Measurements from ENCODE around the gene TTC21B.

The TTC21B gene

GRCh38 chr2:165893556-165893955 lies 60.0 kb downstream of the TTC21B start:
- FAIRE-seq = no peak
- TF ChIP-seq POLR2A (IDR thresholded peaks at IDR 0.05; ENCODE audit: low read depth, low read length) (no peak), PAX5 (IDR thresholded peaks at IDR 0.05; ENCODE audit: insufficient read depth, low read length, severe bottlenecking) (no peak)

GRCh38 chr2:165892526-165892925 lies 61.0 kb downstream of the TTC21B start:
- TF ChIP-seq TAF1 (IDR thresholded peaks at IDR 0.05; ENCODE audit: low read depth, low read length) = no peak
- TF ChIP-seq POU2F2 (IDR thresholded peaks at IDR 0.05; ENCODE audit: low read depth, low read length) = no peak
- TF ChIP-seq SPI1 (IDR thresholded peaks at IDR 0.05; ENCODE audit: low read depth, low read length) = no peak
- no peak for TF ChIP-seq POLR2A (IDR thresholded peaks at IDR 0.05; ENCODE audit: low read depth, low read length)
- TF ChIP-seq PAX5 (IDR thresholded peaks at IDR 0.05; ENCODE audit: insufficient read depth, low read length, severe bottlenecking) = no peak
- TF ChIP-seq POLR2AphosphoS5 (IDR thresholded peaks at IDR 0.05; ENCODE audit: low read depth, low read length) = no peak
- FAIRE-seq = no peak

More at GRCh38 chr2:165893556-165893955, 60.0 kb downstream of the TTC21B start:
- no peak for DNase-seq (ENCODE audit: insufficient read length, low spot score)

GRCh38 chr2:165891943-165892342 lies 61.6 kb downstream of the TTC21B start:
- no peak for DNase-seq (ENCODE audit: insufficient read length, low spot score)

More at GRCh38 chr2:165892526-165892925, 61.0 kb downstream of the TTC21B start:
- DNase-seq (ENCODE audit: insufficient read length, low spot score) = no peak

DNA sequence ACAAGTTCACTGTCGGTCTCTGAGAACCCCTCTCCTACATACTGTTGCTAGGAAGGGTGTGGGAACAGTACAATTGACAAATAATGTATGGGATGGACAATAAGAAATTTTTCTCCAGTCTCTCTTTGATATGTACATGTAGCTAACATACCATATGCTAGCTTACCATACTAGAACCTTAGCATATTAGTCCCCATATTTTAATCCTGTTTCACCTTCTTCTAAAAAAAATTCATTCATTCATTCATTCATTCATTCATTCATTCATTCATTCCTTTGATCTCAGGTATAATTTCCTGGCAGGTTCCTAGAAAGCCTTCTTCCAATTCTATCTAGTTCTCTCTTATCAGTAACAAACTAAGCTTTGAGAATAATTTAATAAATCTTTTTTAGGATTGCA lies 62.2 kb downstream of the TTC21B start:
- TF ChIP-seq PAX5 (IDR thresholded peaks at IDR 0.05; ENCODE audit: insufficient read depth, low read length, severe bottlenecking) = no peak
- no peak for TF ChIP-seq SPI1 (IDR thresholded peaks at IDR 0.05; ENCODE audit: low read depth, low read length)
- no peak for TF ChIP-seq POU2F2 (IDR thresholded peaks at IDR 0.05; ENCODE audit: low read depth, low read length)
- no peak for TF ChIP-seq POLR2AphosphoS5 (IDR thresholded peaks at IDR 0.05; ENCODE audit: low read depth, low read length)
- TF ChIP-seq POLR2A (IDR thresholded peaks at IDR 0.05; ENCODE audit: low read depth, low read length) = no peak
- no peak for TF ChIP-seq TAF1 (IDR thresholded peaks at IDR 0.05; ENCODE audit: low read depth, low read length)
- FAIRE-seq = no peak

More at GRCh38 chr2:165891943-165892342, 61.6 kb downstream of the TTC21B start:
- FAIRE-seq = no peak
- TF ChIP-seq SPI1 (IDR thresholded peaks at IDR 0.05; ENCODE audit: low read depth, low read length) (no peak), POU2F2 (IDR thresholded peaks at IDR 0.05; ENCODE audit: low read depth, low read length) (no peak)

DNA sequence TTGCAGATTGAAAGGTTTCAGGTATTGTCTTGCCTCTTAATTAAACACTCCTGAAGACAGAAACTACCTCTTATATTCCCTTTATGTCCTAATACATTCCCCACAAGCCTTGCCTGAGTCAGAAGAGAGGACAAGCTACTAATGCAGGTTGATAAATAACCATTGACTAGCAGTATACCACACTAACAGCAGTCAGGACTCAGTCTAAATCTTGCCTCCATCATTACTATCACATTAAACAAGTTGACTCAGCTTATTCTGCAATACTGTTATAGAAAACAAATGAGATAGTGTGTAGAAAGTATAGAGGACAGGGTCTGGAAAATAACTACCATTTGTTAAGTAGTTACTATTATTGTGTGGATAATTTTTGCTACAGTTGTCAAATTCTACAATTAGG lies 63.8 kb downstream of the TTC21B start:
- no peak for FAIRE-seq
- no peak for DNase-seq (ENCODE audit: insufficient read length, low spot score)
- no peak for TF ChIP-seq TAF1 (IDR thresholded peaks at IDR 0.05; ENCODE audit: low read depth, low read length)
- TF ChIP-seq POLR2A (IDR thresholded peaks at IDR 0.05; ENCODE audit: low read depth, low read length) = no peak
- TF ChIP-seq SPI1 (IDR thresholded peaks at IDR 0.05; ENCODE audit: low read depth, low read length) = no peak
- no peak for TF ChIP-seq POLR2AphosphoS5 (IDR thresholded peaks at IDR 0.05; ENCODE audit: low read depth, low read length)
- TF ChIP-seq PAX5 (IDR thresholded peaks at IDR 0.05; ENCODE audit: insufficient read depth, low read length, severe bottlenecking) = no peak
- TF ChIP-seq POU2F2 (IDR thresholded peaks at IDR 0.05; ENCODE audit: low read depth, low read length) = no peak

More for the DNA sequence above, 62.2 kb downstream of the TTC21B start:
- DNase-seq (ENCODE audit: insufficient read length, low spot score) = no peak

DNA sequence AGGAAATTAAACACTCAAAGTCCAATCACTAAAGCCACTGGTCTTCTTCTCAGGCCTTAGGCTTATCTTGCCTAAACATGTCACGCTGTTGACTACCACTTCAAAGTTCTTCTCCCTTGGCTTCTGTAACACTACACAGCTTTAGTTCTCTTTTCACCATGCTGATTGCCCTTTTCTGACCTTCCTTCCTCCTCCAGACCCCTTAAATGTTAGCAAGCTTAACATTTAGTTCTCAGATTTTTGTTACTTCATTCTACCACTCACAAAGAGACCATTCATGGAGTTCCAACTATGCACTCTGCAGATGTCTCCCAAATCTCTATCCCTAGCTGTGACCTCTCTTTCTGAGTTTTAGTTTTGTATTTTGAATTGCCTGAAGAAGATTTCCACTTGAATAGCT lies 64.4 kb downstream of the TTC21B start:
- FAIRE-seq = no peak
- TF ChIP-seq POLR2A (IDR thresholded peaks at IDR 0.05; ENCODE audit: low read depth, low read length) (no peak), PAX5 (IDR thresholded peaks at IDR 0.05; ENCODE audit: insufficient read depth, low read length, severe bottlenecking) (no peak), SPI1 (IDR thresholded peaks at IDR 0.05; ENCODE audit: low read depth, low read length) (no peak), POLR2AphosphoS5 (IDR thresholded peaks at IDR 0.05; ENCODE audit: low read depth, low read length) (no peak), POU2F2 (IDR thresholded peaks at IDR 0.05; ENCODE audit: low read depth, low read length) (no peak)
- DNase-seq (ENCODE audit: insufficient read length, low spot score) = no peak

- TF ChIP-seq SPI1 (IDR thresholded peaks at IDR 0.05; ENCODE audit: low read depth, low read length) (no peak), TAF1 (IDR thresholded peaks at IDR 0.05; ENCODE audit: low read depth, low read length) (no peak), POU2F2 (IDR thresholded peaks at IDR 0.05; ENCODE audit: low read depth, low read length) (no peak)
- DNase-seq (ENCODE audit: insufficient read length, low spot score) (no peak), FAIRE-seq (no peak)
Measured at GRCh38 chr2:165888171-165888570, 65.4 kb downstream of the TTC21B start.

GRCh38 chr2:165886487-165887146 lies 67.0 kb downstream of the TTC21B start:
- TF ChIP-seq POLR2A (IDR thresholded peaks at IDR 0.05; ENCODE audit: low read depth, low read length) (no peak), POLR2AphosphoS5 (IDR thresholded peaks at IDR 0.05; ENCODE audit: low read depth, low read length) (no peak), PAX5 (IDR thresholded peaks at IDR 0.05; ENCODE audit: insufficient read depth, low read length, severe bottlenecking) (no peak), SPI1 (IDR thresholded peaks at IDR 0.05; ENCODE audit: low read depth, low read length) (no peak), POU2F2 (IDR thresholded peaks at IDR 0.05; ENCODE audit: low read depth, low read length) (no peak), TAF1 (IDR thresholded peaks at IDR 0.05; ENCODE audit: low read depth, low read length) (no peak)
- FAIRE-seq (no peak), DNase-seq (ENCODE audit: insufficient read length, low spot score) (no peak)

GRCh38 chr2:165877565-165878550 lies 75.7 kb downstream of the TTC21B start:
- no peak for DNase-seq (ENCODE audit: insufficient read length, low spot score)
- no peak for TF ChIP-seq POU2F2 (IDR thresholded peaks at IDR 0.05; ENCODE audit: low read depth, low read length)
- TF ChIP-seq SPI1 (IDR thresholded peaks at IDR 0.05; ENCODE audit: low read depth, low read length) = no peak
- TF ChIP-seq POLR2AphosphoS5 (IDR thresholded peaks at IDR 0.05; ENCODE audit: low read depth, low read length) = no peak
- no peak for TF ChIP-seq POLR2A (IDR thresholded peaks at IDR 0.05; ENCODE audit: low read depth, low read length)
- TF ChIP-seq PAX5 (IDR thresholded peaks at IDR 0.05; ENCODE audit: insufficient read depth, low read length, severe bottlenecking) = no peak
- no peak for TF ChIP-seq TAF1 (IDR thresholded peaks at IDR 0.05; ENCODE audit: low read depth, low read length)

More at GRCh38 chr2:165877565-165878550, 75.7 kb downstream of the TTC21B start:
- no peak for FAIRE-seq

Data from GM12891 (cell line).